Measurements from ENCODE around the gene HDAC9. TPM values are rescaled to one million over a fixed set of nuclear protein-coding genes. Genes with fewer than 3 reads are reported as not detected.

Gene HDAC9
- total RNA-seq, 1 donor from 2014 or later = 28.6 TPM

- no peak overlapping the region for H3K27ac ChIP-seq
- no peak overlapping the region for H2AFZ ChIP-seq (replicated peaks)
- no peak overlapping the region for H3K4me2 ChIP-seq
- no peak overlapping the region for H3K9ac ChIP-seq
- Mint-ChIP-seq H3K9me3 (no peaks in the 10 kb centered on the region), H3K4me3 (no peak overlapping the region), H3K27ac (no peak overlapping the region), H3K4me1 (no peaks in the 10 kb centered on the region), H3K36me3 (no peaks in the 10 kb centered on the region), H3K27me3 (ENCODE audit: insufficient read depth, low read depth) (no peaks in the 10 kb centered on the region)
- H3K36me3 ChIP-seq = no peaks in the 10 kb centered on the region
- no peak overlapping the region for H3K4me3 ChIP-seq
- no peak for TF ChIP-seq EZH2 (IDR thresholded peaks at IDR 0.05)
- no peak for TF ChIP-seq EZH2phosphoT487 (IDR thresholded peaks at IDR 0.05)
- TF ChIP-seq, protein P1, sequence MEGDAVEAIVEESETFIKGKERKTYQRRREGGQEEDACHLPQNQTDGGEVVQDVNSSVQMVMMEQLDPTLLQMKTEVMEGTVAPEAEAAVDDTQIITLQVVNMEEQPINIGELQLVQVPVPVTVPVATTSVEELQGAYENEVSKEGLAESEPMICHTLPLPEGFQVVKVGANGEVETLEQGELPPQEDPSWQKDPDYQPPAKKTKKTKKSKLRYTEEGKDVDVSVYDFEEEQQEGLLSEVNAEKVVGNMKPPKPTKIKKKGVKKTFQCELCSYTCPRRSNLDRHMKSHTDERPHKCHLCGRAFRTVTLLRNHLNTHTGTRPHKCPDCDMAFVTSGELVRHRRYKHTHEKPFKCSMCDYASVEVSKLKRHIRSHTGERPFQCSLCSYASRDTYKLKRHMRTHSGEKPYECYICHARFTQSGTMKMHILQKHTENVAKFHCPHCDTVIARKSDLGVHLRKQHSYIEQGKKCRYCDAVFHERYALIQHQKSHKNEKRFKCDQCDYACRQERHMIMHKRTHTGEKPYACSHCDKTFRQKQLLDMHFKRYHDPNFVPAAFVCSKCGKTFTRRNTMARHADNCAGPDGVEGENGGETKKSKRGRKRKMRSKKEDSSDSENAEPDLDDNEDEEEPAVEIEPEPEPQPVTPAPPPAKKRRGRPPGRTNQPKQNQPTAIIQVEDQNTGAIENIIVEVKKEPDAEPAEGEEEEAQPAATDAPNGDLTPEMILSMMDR (IDR thresholded peaks at IDR 0.05) = no peak
- no peaks in the 10 kb centered on the region for H3F3A ChIP-seq (ENCODE audit: low read depth)
- H3K79me2 ChIP-seq (ENCODE audit: low read depth) = no peaks in the 10 kb centered on the region
- no peaks in the 10 kb centered on the region for H3K4me1 ChIP-seq
- H3K27me3 ChIP-seq = no peaks in the 10 kb centered on the region
- no peaks in the 10 kb centered on the region for H3K9me3 ChIP-seq (ENCODE audit: low read depth)
- DNase-seq (ENCODE audit: low spot score) = no peak
- no peaks in the 10 kb centered on the region for H4K20me1 ChIP-seq (ENCODE audit: low read depth)
Observed at GRCh38 chr7:18698258-18698734, 202.7 kb downstream of the HDAC9 start.

- no peak for TF ChIP-seq EZH2 (IDR thresholded peaks at IDR 0.05)
- TF ChIP-seq, protein P1 (IDR thresholded peaks at IDR 0.05) = peak; percentile 45
- TF ChIP-seq EZH2phosphoT487 (IDR thresholded peaks at IDR 0.05) = no peak
- no peaks in the 10 kb centered on the region for H3K27me3 ChIP-seq
- H3K27ac ChIP-seq = no peak overlapping the region
- H3K9me3 ChIP-seq (ENCODE audit: low read depth) = no peaks in the 10 kb centered on the region
- no peaks in the 10 kb centered on the region for H3K79me2 ChIP-seq (ENCODE audit: low read depth)
- H3K4me3 Mint-ChIP-seq = no peak overlapping the region
- no peaks in the 10 kb centered on the region for H3K4me1 Mint-ChIP-seq
- no peak overlapping the region for H3K4me3 ChIP-seq
- peak; percentile 33 for DNase-seq (ENCODE audit: low spot score)
- H2AFZ ChIP-seq (replicated peaks) = peak overlapping the region; percentile 4
- no peaks in the 10 kb centered on the region for H4K20me1 ChIP-seq (ENCODE audit: low read depth)
- no peaks in the 10 kb centered on the region for H3K4me1 ChIP-seq
- no peak overlapping the region for H3K4me2 ChIP-seq
- no peaks in the 10 kb centered on the region for H3K9me3 Mint-ChIP-seq
- H3K36me3 Mint-ChIP-seq = no peaks in the 10 kb centered on the region
- H3F3A ChIP-seq (ENCODE audit: low read depth) = no peaks in the 10 kb centered on the region
- H3K27me3 Mint-ChIP-seq (ENCODE audit: insufficient read depth, low read depth) = no peaks in the 10 kb centered on the region
- no peaks in the 10 kb centered on the region for H3K36me3 ChIP-seq
- H3K9ac ChIP-seq = no peak overlapping the region
- H3K27ac Mint-ChIP-seq = no peak overlapping the region
Observed at GRCh38 chr7:18700147-18700546, 204.6 kb downstream of the HDAC9 start.

- peak overlapping the region; percentile 76 for H3K27ac Mint-ChIP-seq
- no peaks in the 10 kb centered on the region for H4K20me1 ChIP-seq (ENCODE audit: low read depth)
- no peaks in the 10 kb centered on the region for H3K36me3 Mint-ChIP-seq
- no peak for DNase-seq (ENCODE audit: low spot score)
- H3K4me2 ChIP-seq = no peak overlapping the region
- no peaks in the 10 kb centered on the region for H3K36me3 ChIP-seq
- H3K27me3 ChIP-seq = no peaks in the 10 kb centered on the region
- H3K4me1 ChIP-seq = no peaks in the 10 kb centered on the region
- H2AFZ ChIP-seq (replicated peaks) = no peak overlapping the region
- no peak overlapping the region for H3K4me3 Mint-ChIP-seq
- H3K27me3 Mint-ChIP-seq (ENCODE audit: insufficient read depth, low read depth) = no peaks in the 10 kb centered on the region
- no peaks in the 10 kb centered on the region for H3K4me1 Mint-ChIP-seq
- no peak overlapping the region for H3K9ac ChIP-seq
- no peaks in the 10 kb centered on the region for H3K79me2 ChIP-seq (ENCODE audit: low read depth)
- no peak overlapping the region for H3K4me3 ChIP-seq
- H3K27ac ChIP-seq = no peak overlapping the region
- H3F3A ChIP-seq (ENCODE audit: low read depth) = no peaks in the 10 kb centered on the region
- TF ChIP-seq, protein P1 (IDR thresholded peaks at IDR 0.05) = no peak
- TF ChIP-seq EZH2 (IDR thresholded peaks at IDR 0.05) (no peak), EZH2phosphoT487 (IDR thresholded peaks at IDR 0.05) (no peak)
- no peaks in the 10 kb centered on the region for H3K9me3 Mint-ChIP-seq
- no peaks in the 10 kb centered on the region for H3K9me3 ChIP-seq (ENCODE audit: low read depth)
Observed at GRCh38 chr7:18702071-18702829, 206.7 kb downstream of the HDAC9 start.
